Measurements from ENCODE around the gene MYD88.
A peak's percentile ranks its signal among the peaks of the same experiment; 100 is the strongest.

The MYD88 gene

GRCh38 chr3:38114052-38114874, 24.2 kb upstream of the MYD88 start:
- no peak for DNase-seq

GRCh38 chr3:38114875-38115644, 23.4 kb upstream of the MYD88 start:
- no peak for DNase-seq

GRCh38 chr3:38115645-38116427, 22.6 kb upstream of the MYD88 start:
- DNase-seq, result no peak

GRCh38 chr3:38116471-38117162, 21.8 kb upstream of the MYD88 start:
- DNase-seq, result no peak

- no peak for DNase-seq
These were observed 21.2 kb upstream of the MYD88 start for GRCh38 chr3:38117163-38117716.

GRCh38 chr3:38117748-38118420, 20.6 kb upstream of the MYD88 start:
- DNase-seq, result peak; percentile 6

GRCh38 chr3:38118421-38119247, 19.8 kb upstream of the MYD88 start:
- DNase-seq, result no peak

GRCh38 chr3:38119248-38119544, 19.3 kb upstream of the MYD88 start:
- no peak for DNase-seq

- DNase-seq, result no peak
These were observed 18.4 kb upstream of the MYD88 start for GRCh38 chr3:38119821-38120692.

GRCh38 chr3:38120693-38121450, 17.6 kb upstream of the MYD88 start:
- no peak for DNase-seq

- no peak for DNase-seq
These were observed 17.0 kb upstream of the MYD88 start for GRCh38 chr3:38121451-38121831.

- no peak for DNase-seq
These were observed 16.5 kb upstream of the MYD88 start for GRCh38 chr3:38121832-38122461.

- DNase-seq, result no peak
These were observed 15.7 kb upstream of the MYD88 start for GRCh38 chr3:38122712-38123290.

GRCh38 chr3:38124324-38125122, 13.9 kb upstream of the MYD88 start:
- DNase-seq, result no peak

GRCh38 chr3:38125305-38126120, 12.9 kb upstream of the MYD88 start:
- DNase-seq, result no peak

- DNase-seq, result no peak
These were observed 12.2 kb upstream of the MYD88 start for GRCh38 chr3:38126121-38126892.

All from NCI-H1092 (cell line).